HepG2 (cell line): ENCODE measurements around the gene YBX2.
"Not testable (repeated sequence)": the region's sequence is repeated elsewhere in the genome, so short reads cannot be mapped to it uniquely, and the experiment has no call there.

Experiments used
- KAT8 ChIP-seq: IDR thresholded peaks from 2 replicates; pipeline ENCODE4 v1.6.1; 2016; ENCODE audit warnings: missing genetic modification reagents, missing compliant biosample characterization
- ZNF7 ChIP-seq: IDR thresholded peaks from 2 replicates; pipeline ENCODE4 v1.6.1; 2016; ENCODE audit warnings: missing biosample characterization, missing genetic modification reagents

DNA sequence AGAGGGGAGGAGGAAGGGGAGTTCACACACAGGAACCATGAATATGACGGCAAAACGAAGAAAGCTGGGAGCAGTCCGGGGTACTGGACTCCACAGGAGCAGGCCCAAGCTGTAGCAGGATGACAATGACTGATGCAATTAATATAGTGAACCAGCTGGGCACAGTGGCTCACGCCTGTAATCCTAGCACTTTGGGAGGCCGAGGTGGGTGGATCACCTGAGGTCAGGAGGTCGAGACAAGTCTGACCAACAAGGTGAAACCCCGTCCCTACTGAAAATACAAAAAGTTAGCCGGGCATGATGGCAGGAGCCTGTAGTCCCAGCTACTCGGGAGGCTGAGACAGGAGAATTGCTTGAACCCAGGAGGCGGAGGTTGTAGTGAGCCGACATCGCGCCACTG lies 41.3 kb upstream of the YBX2 start:
- not testable (repeated sequence) for TF ChIP-seq KAT8, ZNF7
